HG03097 (cell line): ENCODE results near the gene FAM8A1.
A peak's percentile ranks its signal among the peaks of the same experiment; 100 is the strongest.

Experiments
- ATAC-seq: cut with Tn5 transposase; IDR thresholded peaks from one replicate; pipeline ENCODE4 v1.9.1; 2021; ENCODE audit not compliant: unreplicated experiment, low FRiP score

The FAM8A1 gene

DNA sequence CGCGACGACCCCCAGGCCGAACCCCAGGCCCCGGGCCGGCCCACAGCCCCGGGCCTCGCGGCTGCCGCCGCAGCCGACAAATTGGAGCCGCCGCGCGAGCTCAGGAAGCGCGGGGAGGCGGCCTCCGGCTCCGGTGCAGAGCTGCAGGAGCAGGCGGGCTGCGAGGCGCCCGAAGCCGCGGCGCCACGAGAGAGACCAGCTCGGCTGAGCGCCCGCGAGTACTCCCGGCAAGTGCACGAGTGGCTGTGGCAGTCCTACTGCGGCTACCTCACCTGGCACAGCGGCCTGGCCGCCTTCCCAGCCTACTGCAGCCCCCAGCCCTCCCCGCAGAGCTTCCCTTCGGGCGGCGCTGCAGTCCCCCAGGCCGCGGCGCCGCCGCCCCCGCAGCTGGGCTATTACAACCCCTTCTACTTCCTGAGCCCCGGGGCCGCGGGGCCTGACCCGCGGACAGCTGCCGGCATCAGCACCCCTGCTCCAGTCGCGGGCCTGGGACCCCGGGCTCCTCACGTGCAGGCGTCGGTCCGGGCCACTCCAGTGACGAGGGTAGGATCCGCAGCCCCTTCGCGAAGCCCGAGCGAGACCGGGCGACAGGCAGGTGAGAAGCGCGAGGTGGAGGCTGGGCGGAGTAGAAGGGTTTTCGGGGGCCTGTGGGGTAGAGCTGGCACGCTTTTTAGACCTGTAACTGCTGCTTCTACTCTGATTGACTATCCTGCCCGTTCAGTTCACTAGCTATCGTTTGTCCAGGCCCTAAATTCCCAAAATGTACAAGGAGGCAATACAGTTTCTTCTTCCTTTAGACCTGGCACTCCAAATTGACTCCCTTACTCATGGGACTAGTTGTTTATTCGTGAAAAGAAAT is 654 bp downstream of the FAM8A1 start:
- peak; percentile 35 for ATAC-seq

DNA sequence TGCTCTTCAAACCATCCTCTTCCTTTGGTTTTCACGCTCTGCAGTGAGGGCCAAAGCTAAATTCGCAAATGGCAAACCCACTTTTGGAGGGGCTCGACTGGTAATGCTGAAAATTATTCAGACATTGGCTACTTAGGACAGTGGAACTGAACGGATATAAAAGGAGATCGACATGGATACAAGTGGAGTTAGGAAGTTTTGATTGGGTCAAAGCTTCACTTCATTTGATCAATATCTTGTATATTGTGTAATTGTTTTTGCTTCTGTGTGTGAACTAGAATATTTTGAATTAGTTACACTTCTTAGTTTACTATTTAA is 1.2 kb downstream of the FAM8A1 start:
- no peak for ATAC-seq

DNA sequence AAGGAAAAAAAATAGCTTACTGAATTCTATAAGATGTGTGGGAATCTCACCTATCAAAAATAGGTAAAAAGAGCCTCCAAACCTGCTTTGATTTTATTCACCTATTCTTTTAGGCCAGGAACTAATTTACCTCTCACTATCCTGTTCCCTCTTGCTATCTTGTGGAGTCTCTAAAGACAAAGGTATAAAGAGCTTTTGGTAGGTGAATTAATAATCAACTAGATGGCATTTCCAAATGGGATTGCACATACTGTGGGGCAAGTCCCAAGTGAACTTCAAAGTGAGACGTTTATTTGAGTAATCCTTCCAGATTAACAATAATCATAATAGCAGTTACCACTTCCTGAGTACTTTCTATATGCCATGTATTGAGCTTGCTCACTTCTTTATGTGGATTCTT is 2.8 kb downstream of the FAM8A1 start:
- no peak for ATAC-seq

DNA sequence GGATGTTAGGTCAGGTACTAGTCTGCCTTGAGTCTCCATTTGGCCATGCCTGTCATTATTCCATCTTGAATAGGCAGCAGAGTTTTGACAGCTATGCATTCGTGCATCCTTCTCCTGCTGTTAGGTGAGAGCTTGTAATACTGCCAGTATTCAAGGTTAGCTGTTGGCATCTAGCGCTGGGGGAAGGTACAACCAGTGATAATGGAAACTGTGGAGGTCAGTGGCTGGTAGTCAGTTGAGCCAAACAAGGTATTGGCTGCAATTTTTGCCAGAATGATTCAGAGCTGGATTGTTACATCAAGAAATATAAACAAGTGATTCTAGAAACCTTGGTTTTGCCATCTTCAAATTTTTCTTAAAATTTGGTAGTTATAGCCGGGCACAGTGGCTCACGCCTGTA is 6.5 kb downstream of the FAM8A1 start:
- no peak for ATAC-seq

DNA sequence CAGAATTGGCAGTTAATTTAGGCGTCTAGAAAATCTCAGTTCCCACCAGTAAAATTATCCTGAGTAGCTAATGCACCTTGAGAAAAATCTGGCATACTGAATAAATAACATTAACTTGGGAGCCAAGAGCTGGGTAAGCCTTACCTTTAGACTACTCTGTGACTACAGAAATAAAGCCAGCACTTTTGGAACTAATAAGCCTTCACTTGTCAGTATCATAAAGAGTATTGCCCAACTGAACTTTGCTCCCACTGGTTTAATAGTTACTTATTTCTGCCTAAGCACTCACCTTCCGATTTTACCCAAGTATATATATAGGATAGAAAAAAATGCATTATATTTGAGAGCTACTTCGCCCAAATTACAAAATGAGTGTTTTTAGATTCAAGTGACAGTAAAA is 10.7 kb downstream of the FAM8A1 start:
- no peak for ATAC-seq

DNA sequence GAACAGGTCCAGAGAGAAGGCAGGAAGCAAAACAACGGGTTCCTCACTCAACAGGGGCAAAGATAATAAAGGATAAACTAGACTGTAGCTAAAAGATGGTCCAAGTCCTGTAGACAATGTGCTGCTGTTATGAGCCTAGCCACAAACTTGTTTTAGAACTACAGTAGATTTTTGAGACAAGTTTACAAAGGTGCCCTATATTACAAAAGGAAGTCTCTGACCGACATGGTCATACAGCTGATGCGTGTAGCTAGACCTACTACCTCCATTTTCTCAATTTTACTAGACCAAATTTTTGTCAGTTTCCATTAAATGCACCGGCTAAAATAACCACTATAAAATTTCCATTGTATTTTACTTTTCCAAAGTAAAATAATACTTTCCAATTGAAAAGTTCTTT is 11.9 kb downstream of the FAM8A1 start:
- no peak for ATAC-seq

DNA sequence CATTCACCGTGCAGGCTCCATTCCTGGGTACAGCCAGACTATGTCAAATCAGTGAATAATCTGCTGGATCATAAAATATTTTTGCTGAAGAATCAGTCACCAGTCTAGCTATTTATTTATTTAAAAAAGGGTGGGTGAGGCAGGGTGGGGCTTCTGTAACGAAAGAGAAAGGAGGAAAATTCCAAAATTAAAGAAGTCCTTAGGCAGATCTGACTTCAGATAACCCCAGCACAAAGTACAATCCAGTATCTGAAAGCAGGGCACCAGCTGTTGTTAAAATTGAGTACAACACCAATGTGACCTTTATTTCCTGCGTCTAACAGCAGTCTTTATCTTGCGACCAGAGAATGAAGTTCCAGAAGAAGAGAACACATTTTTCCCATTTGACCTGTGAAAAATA is 15.7 kb downstream of the FAM8A1 start:
- ATAC-seq = no peak

DNA sequence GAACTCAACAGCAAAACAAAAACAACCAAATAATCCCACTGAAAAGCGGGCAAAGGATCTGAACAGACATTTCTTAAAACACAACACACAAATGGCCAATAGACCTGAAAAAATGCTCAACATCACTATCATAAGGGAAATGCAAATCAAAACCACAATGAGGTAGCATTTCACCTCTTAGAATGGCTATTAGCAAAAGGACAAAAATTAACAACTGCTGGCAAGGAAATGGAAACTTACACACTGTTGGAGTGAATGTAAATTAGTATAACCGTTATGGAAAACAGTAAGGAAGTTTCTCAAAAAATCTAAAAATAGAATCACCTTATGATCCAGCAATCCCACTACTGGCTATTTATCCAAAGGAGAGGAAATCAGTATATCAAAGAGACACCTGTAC is 20.9 kb downstream of the FAM8A1 start:
- peak; percentile 70 for ATAC-seq

DNA sequence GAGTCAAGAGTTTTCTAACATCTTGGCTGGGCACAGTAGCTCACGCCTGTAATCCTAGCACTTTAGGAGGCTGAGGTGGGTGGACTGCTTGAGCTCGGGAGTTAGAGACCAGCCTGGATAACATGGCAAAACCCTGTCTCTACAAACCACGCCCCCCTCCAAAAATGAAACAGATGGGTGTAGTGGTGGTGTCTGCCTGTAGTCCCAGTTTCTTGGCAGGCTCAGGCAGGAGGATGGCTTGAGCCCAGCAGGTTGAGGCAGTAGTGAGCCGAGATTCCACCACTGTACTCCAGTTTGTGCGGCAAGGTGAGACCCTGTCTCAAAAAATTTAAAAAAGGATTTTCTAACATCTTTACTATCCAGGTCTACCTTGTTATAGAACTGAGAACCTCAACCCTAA is 22.0 kb downstream of the FAM8A1 start:
- ATAC-seq = no peak

DNA sequence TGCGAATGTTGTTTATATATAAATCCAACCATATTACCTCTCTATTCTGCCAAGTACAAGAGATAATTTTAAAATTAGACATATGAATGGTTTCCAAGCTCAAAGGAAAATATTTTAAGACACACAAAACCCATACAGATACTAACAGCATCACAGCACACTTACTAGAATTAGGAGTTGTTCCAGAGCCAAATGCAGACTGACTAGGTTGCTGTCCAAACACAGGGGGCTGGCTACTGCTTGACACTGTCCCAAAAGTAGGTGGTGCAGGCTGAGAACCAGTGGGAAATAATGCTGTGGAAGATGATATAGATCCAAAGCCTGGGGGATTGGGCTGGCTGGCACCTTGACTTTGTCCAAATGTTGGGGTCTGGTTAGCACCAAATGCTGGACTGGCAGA is 24.3 kb downstream of the FAM8A1 start:
- no peak for ATAC-seq

DNA sequence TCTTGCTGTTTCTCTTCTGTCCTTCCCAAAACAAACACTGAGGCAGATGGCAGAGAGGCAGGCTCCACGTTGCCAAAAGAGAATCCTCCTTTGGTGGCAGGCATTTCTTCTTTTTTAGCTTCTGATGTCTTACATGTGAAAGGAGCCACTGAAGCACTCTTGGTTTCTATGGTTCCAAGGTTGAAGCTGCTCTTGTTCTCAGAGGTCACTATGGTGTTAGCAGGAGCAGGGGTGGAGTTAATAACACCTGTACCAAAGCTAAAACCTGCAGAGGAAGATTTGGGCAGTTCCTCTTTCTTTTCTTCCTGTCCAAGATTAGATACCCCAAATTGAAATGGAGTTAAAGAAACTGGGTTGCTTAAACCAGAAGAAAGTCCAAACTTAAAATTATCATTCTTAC is 28.8 kb downstream of the FAM8A1 start:
- no peak for ATAC-seq

DNA sequence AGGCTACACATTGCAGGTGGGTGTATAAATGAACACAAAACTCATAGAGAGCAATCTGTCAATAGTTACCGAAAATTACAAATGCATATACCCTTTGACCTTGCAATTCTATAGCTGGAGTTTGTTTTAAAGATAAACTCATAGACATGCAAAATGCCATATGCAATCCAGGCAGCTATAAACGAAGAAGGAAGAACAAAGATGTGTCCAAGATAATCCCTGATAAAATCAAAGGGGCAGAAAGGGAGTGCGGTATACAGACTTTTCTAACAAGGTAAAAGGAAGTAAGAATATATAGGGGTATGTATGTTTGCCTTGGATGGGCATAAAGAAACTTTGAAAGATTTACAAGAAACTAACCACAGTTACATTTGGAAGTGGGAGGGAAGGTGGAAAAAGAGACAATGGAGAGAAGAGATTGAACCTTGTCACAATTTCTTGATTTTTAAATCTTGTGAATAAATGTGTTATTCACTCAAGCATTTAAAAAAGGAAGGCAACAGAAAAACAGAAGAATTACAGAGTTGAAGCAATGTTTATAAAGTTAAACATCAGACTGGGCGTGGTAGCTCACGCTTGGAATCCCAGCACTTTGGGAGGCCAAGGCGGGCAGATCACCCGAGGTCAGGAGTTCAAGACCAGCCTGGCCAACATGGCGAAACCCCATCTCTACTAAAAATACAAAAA is 29.9 kb downstream of the FAM8A1 start:
- ATAC-seq = no peak

DNA sequence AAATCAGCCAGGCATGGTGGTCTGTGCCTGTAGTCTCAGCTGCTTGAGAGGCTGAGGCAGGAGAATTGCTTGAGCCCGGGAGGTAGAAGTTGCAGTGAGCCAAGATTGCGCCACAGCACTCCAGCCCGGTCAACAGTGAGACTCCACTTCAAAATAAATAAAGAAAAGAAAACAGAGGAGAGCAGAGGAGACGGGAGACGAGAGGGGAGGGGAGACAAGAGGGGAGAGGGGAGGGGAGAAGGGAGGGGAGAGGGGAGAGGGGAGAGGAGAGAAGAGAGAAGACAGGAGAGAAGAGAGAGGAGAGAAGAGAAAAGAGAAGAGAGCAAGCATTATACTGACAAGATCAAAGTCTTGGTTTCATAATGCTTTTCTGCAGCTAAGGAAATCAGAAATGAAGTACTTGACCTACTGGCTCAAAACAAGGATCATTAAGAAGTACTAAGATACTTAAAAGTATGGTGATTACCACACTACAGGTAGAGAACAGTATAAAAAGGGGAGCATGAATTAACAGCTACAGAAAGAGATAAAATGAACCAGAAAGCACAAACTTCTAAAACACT is 30.5 kb downstream of the FAM8A1 start:
- ATAC-seq = no peak

DNA sequence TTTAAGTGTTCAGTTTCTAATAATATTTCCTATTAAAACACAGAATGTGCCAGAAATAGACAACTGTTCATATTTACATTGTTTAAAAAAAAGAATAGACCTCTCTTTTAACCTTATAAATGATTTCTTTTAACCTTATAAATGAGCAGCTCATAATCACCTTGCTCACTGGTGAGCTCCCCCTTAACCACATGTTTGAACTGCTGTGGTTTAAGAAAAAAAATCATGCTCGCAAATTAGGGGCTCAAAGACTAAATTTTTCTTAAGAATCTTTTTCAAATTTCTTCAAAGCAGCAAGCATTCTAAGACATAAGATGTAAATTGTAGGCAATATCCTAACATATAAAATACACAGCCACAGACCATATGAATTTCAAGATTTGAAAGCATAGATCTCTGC is 32.8 kb downstream of the FAM8A1 start:
- ATAC-seq = no peak

DNA sequence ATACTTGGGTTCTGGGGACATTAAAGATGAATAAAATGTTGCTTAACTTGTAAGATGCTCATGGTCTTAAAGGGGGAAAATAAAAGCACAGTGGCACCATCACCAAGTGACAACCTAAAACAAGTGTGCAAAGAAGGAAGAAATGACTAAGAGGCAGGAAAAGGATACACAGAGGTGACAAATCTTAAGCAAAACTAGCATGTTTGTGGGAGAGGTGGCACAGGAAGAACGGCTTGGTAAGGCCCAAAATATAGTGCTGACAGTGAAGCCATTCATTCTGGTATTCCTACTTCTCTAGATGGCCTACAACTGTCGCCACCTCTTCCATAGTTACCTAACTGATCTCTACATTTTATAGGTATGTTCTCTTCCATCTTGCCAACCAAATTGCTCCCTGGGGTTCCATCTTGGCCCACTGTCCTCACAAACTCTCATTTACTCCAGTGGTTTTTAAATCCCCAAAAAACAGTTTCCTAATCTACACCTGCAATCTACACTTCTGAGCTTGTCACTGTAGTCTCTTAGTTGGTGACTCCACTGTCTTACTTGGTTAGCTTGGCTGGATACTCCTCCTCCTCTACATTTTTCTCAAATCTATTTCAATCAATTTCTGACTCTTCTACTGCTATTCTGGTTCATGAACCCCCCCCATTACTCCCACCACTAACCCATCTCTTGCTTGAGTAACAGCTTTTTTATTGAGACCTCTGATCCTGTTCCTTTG is 33.5 kb downstream of the FAM8A1 start:
- no peak for ATAC-seq

DNA sequence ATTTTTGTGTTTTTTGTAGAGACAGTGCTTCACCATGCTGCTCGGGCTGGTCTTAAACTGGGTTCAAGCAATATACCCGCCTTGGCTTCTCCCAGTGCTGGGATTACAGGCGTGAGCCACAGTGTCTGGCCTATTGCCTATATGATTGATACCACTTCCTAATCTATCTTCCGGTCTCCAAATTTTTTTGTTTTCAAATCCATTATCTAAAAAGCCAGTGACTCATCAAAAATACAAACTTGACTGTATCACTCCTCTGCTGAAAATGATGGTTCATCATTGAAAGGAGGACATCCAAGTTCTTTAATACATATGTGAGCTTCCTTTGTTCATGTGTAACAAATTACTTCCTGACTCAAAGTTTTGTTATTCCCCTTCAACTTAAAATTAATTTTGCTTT is 35.5 kb downstream of the FAM8A1 start:
- no peak for ATAC-seq

DNA sequence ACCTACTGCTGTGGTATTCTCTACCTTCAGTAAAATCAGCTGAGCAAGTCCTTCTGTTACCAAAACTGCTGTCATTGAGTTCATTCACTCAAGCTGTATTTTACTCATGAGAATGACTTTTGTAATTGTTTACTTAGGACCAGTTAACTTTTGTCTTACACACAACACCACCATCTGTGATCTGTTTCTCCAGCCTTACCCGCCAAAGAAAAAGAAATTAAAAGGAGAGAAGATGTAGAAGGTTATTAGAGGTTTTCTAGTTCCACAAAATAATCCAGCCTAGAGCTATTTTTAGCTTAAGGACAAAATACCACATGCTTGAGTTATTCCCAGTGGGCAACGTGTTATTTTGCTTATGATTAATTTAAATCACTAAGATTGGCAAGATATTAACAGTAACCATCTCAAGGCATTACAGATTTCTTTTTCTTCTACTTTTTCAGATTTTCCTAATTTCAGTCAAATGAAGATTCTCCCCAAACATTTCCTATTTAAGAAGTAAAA is 38.2 kb downstream of the FAM8A1 start:
- ATAC-seq = no peak

DNA sequence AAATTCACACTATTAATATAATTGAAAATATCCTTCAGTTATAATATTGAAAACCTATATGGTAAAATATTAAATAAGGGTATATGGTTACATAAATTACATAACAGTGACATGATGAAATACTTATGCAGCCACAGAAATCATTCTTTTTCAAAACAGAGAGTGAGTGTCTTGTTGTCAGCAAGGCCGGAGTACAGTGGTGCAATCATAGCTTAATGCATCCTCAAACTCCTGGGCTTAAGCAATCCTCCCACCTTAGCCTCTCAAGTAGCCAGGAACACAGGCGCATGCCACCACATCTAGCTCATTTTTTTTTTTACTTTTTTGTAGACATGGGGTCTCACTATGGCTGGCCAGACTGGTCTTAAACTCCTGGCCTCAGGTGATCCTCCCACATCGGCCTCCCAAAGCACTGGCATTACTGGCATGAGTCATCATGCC is 40.4 kb downstream of the FAM8A1 start:
- no peak for ATAC-seq

DNA sequence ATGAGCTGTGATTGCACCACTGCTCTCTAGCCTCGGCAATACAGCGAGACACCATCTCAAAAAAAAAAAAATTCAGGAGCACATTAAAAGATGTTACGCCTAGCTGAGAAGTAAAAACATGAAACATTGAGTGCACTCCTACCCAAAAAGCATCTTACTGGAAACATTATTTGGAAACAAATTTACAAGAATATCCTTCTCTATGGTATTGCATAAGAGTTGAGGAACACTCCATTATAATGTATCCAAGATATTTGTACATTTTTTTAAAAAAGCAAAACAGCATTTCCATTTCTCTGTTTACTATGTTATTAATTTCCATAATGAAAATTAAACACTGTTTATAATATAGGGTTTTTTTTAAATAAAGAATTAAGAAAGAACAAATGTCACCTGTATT is 48.6 kb downstream of the FAM8A1 start:
- ATAC-seq = no peak

DNA sequence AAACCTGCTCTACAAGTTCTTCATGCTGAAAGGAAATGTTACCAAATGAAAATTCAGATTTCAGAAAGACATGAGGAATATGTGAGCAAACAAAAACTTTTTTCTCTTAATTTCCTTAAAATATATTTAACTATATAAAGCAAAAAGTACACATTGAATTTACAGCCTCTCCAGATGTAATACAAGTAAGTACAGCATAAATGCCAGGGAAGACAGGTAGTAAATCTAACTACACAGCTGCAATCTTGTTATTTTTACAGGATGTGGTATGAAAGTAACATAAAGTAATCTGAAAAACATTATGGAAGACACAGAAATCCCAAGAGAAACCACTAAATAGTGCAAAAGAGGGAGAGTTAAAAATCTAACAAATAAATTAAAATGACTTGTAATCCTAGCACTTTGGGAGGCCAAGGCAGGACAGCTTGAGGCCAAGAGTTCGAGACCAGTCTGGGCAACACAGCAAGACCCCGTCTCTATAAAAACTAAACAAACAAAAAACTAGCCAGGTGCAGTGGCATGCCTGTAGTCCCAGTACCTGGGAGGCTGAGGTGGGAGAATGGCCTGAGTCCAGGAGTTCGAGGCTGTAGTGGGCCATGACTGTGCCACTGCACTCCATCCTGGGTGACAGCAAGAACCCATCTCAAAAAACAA is 50.7 kb downstream of the FAM8A1 start:
- ATAC-seq = no peak
